ENCODE measurements around the gene IQCC. TPM values are rescaled to one million over a fixed set of nuclear protein-coding genes. Genes with fewer than 3 reads are reported as not detected.

Gene IQCC
- polyA plus RNA-seq, 1 donor: 2.5 TPM

GRCh38 chr1:32223683-32224082, 18.2 kb downstream of the IQCC start:
- no peak for DNase-seq (ENCODE audit: low read depth)

GRCh38 chr1:32224285-32224684, 18.8 kb downstream of the IQCC start:
- DNase-seq (ENCODE audit: low read depth): no peak

- DNase-seq (ENCODE audit: low read depth): no peak
These were observed 23.3 kb downstream of the IQCC start for GRCh38 chr1:32228771-32229170.

GRCh38 chr1:32231843-32232432, 26.5 kb downstream of the IQCC start:
- no peak for DNase-seq (ENCODE audit: low read depth)

- DNase-seq (ENCODE audit: low read depth): no peak
These were observed 27.3 kb downstream of the IQCC start for GRCh38 chr1:32232558-32233304.

GRCh38 chr1:32234792-32235191, 29.3 kb downstream of the IQCC start:
- DNase-seq (ENCODE audit: low read depth): no peak

GRCh38 chr1:32239337-32239736, 33.9 kb downstream of the IQCC start:
- no peak for DNase-seq (ENCODE audit: low read depth)

- no peak for DNase-seq (ENCODE audit: low read depth)
These were observed 34.3 kb downstream of the IQCC start for GRCh38 chr1:32239790-32240139.

- DNase-seq (ENCODE audit: low read depth): no peak
These were observed 34.9 kb downstream of the IQCC start for GRCh38 chr1:32240140-32240951.

- DNase-seq (ENCODE audit: low read depth): no peak
These were observed 35.7 kb downstream of the IQCC start for GRCh38 chr1:32241001-32241763.

- DNase-seq (ENCODE audit: low read depth): no peak
These were observed 36.9 kb downstream of the IQCC start for GRCh38 chr1:32242341-32242851.

GRCh38 chr1:32246888-32247273, 41.4 kb downstream of the IQCC start, which contains the start of gene FAM167B:
Gene FAM167B (plus strand): TSS chr1:32247222. CDS start chr1:32247422, 200 bp downstream.
- DNase-seq (ENCODE audit: low read depth): no peak

- no peak for DNase-seq (ENCODE audit: low read depth)
These were observed 42.0 kb downstream of the IQCC start for GRCh38 chr1:32247452-32247851.

GRCh38 chr1:32247983-32248889, 42.8 kb downstream of the IQCC start:
- DNase-seq (ENCODE audit: low read depth): no peak

- DNase-seq (ENCODE audit: low read depth): no peak
These were observed 44.5 kb downstream of the IQCC start for GRCh38 chr1:32249831-32250525.

- DNase-seq (ENCODE audit: low read depth): no peak
These were observed 45.6 kb downstream of the IQCC start, which contains the start of gene LCK for GRCh38 chr1:32250893-32251716. Gene LCK (plus strand): TSS chr1:32251265. CDS start chr1:32274330, 23,065 bp downstream.

GRCh38 chr1:32255072-32256071, 49.9 kb downstream of the IQCC start:
- no peak for DNase-seq (ENCODE audit: low read depth)

Measured in forelimb muscle (tissue), 1 donor.